HepG2 (cell line): ENCODE data around the gene ISOC2. TPM values are rescaled to one million over a fixed set of nuclear protein-coding genes. Genes with fewer than 3 reads are reported as not detected.

Experiments
- ATAC-seq: fragments of 200-7000 bp; cut with Tn5 transposase; 3 replicates; pipeline ENCODE4 v1.9.1; 2020; ENCODE audit warnings: mild to moderate bottlenecking, moderate library complexity
- BruUV-seq: library from RNA; stranded (reverse); fragments of 400-500 nt; replicated peaks from 2 replicates; lab custom pipeline; 2021; lab: Mats Ljungman, UMichigan
- CTCF ChIA-PET: fragments of 300-600 bp; formaldehyde crosslinking; extraction: SDS; loops from one replicate; lab custom pipeline; 2021; ENCODE audit warnings: low total read pairs, inconsistent platforms, low intra/inter-chr PET ratio; lab: Yijun Ruan, JAX
- POLR2A ChIA-PET: fragments of 350-600 bp; sonication (Branson Sonifier 250); formaldehyde crosslinking; loops from one replicate; lab custom pipeline; 2020; ENCODE audit warnings: antibody characterized with exemption, inconsistent platforms; lab: Yijun Ruan, JAX
- DNase-seq: peaks from one replicate; pipeline ENCODE4 v3.0.0-alpha.2; 2015; ENCODE audit warnings: low spot score
- FAIRE-seq: peaks from 3 replicates; lab custom pipeline; 2011; peaks lifted over from hg19 to GRCh38; lab: Jason Lieb, UNC
- H2AFZ ChIP-seq: one replicate; pipeline ENCODE4 v1.6.1; 2011; ENCODE audit warnings: low read length, inconsistent platforms
- H3K27ac ChIP-seq: fragments of 300-600 bp; 3 replicates; pipeline ENCODE4 v1.8.0; 2011; ENCODE audit warnings: mixed run types, mild to moderate bottlenecking, mixed read lengths, low read length, inconsistent platforms; ENCODE audit not compliant: insufficient read depth; ENCODE audit errors: extremely low read length
- H3K27me3 ChIP-seq, 2 experiments: fragments of 200-600 bp in 1 of 2; 2 replicates in 1 of 2; 3 replicates in 1 of 2; pipeline versions ENCODE4 v1.6.0 to v1.8.0; 2011; ENCODE audit warnings: low read length in 2 of 2, mild to moderate bottlenecking in 2 of 2, moderate library complexity in 2 of 2, inconsistent platforms in 1 of 2; ENCODE audit not compliant: insufficient read depth in 2 of 2, control insufficient read depth in 1 of 2
- H3K36me3 ChIP-seq, 2 experiments: fragments of 200-600 bp in 1 of 2; replicated peaks in 1 of 2; 2 replicates in 1 of 2; 3 replicates in 1 of 2; pipeline versions ENCODE4 v1.5.1 to v1.8.0; 2011; ENCODE audit warnings: low read length in 2 of 2, inconsistent platforms in 1 of 2; ENCODE audit not compliant: insufficient read depth in 2 of 2, control insufficient read depth in 1 of 2
- H3K4me1 ChIP-seq: 2 replicates; pipeline ENCODE4 v1.5.1; 2012; ENCODE audit warnings: low read length, inconsistent platforms; ENCODE audit not compliant: insufficient read depth
- H3K4me2 ChIP-seq: 2 replicates; pipeline ENCODE4 v1.6.0; 2011; ENCODE audit warnings: low read depth, low read length, inconsistent platforms
- H3K4me3 ChIP-seq, 3 experiments: fragments of 200-600 bp in 1 of 3; sonication (generic), shearing (Covaris generic) in 1 of 3; replicated peaks in 1 of 3; 2 replicates each; pipeline ENCODE4 v1.5.1; 2011 to 2016; ENCODE audit warnings: low read length in 3 of 3, inconsistent platforms in 2 of 3, low read depth in 2 of 3, mild to moderate bottlenecking in 2 of 3, control low read depth in 1 of 3, mixed read lengths in 1 of 3; ENCODE audit not compliant: insufficient read depth in 1 of 3
- H3K79me2 ChIP-seq: one replicate; pipeline ENCODE4 v1.6.1; 2011; ENCODE audit warnings: low read length, inconsistent platforms; ENCODE audit not compliant: insufficient read depth
- H3K9ac ChIP-seq: 2 replicates; pipeline ENCODE4 v1.6.0; 2011; ENCODE audit warnings: mild to moderate bottlenecking, low read depth, low read length, inconsistent platforms; ENCODE audit not compliant: insufficient read depth
- H3K9me3 ChIP-seq: 2 replicates; pipeline ENCODE4 v1.5.1; 2012; ENCODE audit warnings: mild to moderate bottlenecking, low read length
- H4K20me1 ChIP-seq: 2 replicates; pipeline ENCODE4 v1.6.0; 2011; ENCODE audit warnings: inconsistent platforms, mild to moderate bottlenecking, low read length, moderate library complexity; ENCODE audit not compliant: insufficient read depth
- ELF3 ChIP-seq: IDR thresholded peaks from 2 replicates; pipeline ENCODE4 v1.6.1; 2016; ENCODE audit warnings: missing genetic modification reagents, missing compliant biosample characterization
- WIZ ChIP-seq: sonication (generic); formaldehyde crosslinking; IDR thresholded peaks from 2 replicates; pipeline ENCODE4 v1.5.1; 2020; ENCODE audit warnings: mild to moderate bottlenecking, missing genetic modification reagents
- WGBS: methylation state at CpG from one replicate; pipeline ENCODE4 v1.1.6; 2017; ENCODE audit warnings: low lambda C conversion rate; 5-methylcytosine and 5-hydroxymethylcytosine counted together
- in situ Hi-C: cut with HindIII; loops from 2 replicates; pipeline ENCODE4 v1.10.0; 2017; ENCODE audit warnings: low pct_unique_long_range_greater_than_20kb; ENCODE audit not compliant: extremely low pct_ligation_motif_present
- intact Hi-C: fragments of 100-400 bp; cut with micrococcal nuclease; formaldehyde crosslinking; loops from one replicate; pipeline ENCODE4 v1.10.0; 2022; ENCODE audit not compliant: unreplicated experiment
- polyA plus RNA-seq, 8 experiments: library from polyadenylated mRNA; depleted of rRNA in 3 of 8; stranded (reverse) in 7 of 8; unstranded in 1 of 8; fragments of >200 nt; fragmentation: Illumina TruSeq in 4 of 8; extraction: Trizol in 4 of 8; gene quantifications; 2 replicates each; pipeline versions ENCODE4 v1.2.1 to v1.2.3, GENCODE V29; 2011 to 2016; ENCODE audit warnings: low read depth in 4 of 8, missing spikeins in 1 of 8, mixed read lengths in 1 of 8; ENCODE audit not compliant: insufficient read depth in 1 of 8
- total RNA-seq, 5 experiments: library from RNA; depleted of rRNA; stranded (reverse); fragments of >200 nt; fragmentation: Illumina TruSeq; extraction: Trizol; gene quantifications; 2 replicates each; pipeline ENCODE4 v1.2.3, GENCODE V29; 2016; ENCODE audit warnings: low read depth in 1 of 5

The ISOC2 gene
- total and polyA plus RNA-seq, 2 of the 13 experiments (the other 11 are each of a cell fraction or from before 2014, with no cell fraction given) = 76.8 to 105 TPM

- ATAC-seq (no peak), DNase-seq (no peak), FAIRE-seq (no peak)
- Histone ChIP-seq H3K27me3 (peaks cover 2 to 22% of the 10 kb centered on the region in 2 experiments; a peak in 4 of 5 replicates), H3K9ac (no peak overlapping the region), H3K79me2 (no peaks in the 10 kb centered on the region), H3K9me3 (no peaks in the 10 kb centered on the region), H3K4me2 (no peak overlapping the region), H2AFZ (no peak overlapping the region), H3K4me3 (no peak overlapping the region), H3K27ac (no peak overlapping the region), H4K20me1 (no peaks in the 10 kb centered on the region), H3K4me1 (peaks cover 17% of the 10 kb centered on the region), H3K36me3 (no peaks in the 10 kb centered on the region)
- intact Hi-C loops = no loop called here
- ChIA-PET CTCF (no interaction called here), POLR2A (interaction anchor here (1.1 to 1.3 kb wide), 2 partner anchors 46 to 116 kb away, joined by 3 read pairs; partner anchors contain the start of genes ISOC2 and ZNF784)
- BruUV-seq = no TSS peak
- 5% methylated on average over 10 of the region's 10 CpGs for WGBS
- in situ Hi-C loops = no loop called here
- TF ChIP-seq WIZ (CRISPR knock-in tag) = no peak
Measured at GRCh38 chr19:55508120-55508519, 46.7 kb upstream of the ISOC2 start.

GRCh38 chr19:55504981-55505380 is 43.5 kb upstream of the ISOC2 start:
- Histone ChIP-seq H3K27ac (no peak overlapping the region), H4K20me1 (no peaks in the 10 kb centered on the region), H3K9ac (no peak overlapping the region), H3K9me3 (no peaks in the 10 kb centered on the region), H3K27me3 (peaks cover 1 to 29% of the 10 kb centered on the region in 2 experiments; a peak in 4 of 5 replicates), H3K36me3 (no peaks in the 10 kb centered on the region), H3K79me2 (no peaks in the 10 kb centered on the region), H2AFZ (no peak overlapping the region), H3K4me3 (no peak overlapping the region), H3K4me1 (peaks cover 20% of the 10 kb centered on the region)
- CTCF ChIA-PET = interaction anchor here (2.0 kb wide), 1 partner anchor 37 kb away, joined by 24 read pairs; no protein-coding TSS in a partner anchor
- FAIRE-seq (no peak), ATAC-seq (no peak), DNase-seq (no peak)
- no TSS peak for BruUV-seq
- POLR2A ChIA-PET = interaction anchor here (0.9 to 1.9 kb wide), 3 partner anchors 11 to 97 kb away, joined by 3 to 10 read pairs (median 5); partner anchors contain the start of genes FIZ1 and ZNF524
- in situ Hi-C loops (no loop called here), intact Hi-C loops (no loop called here)
- no peak for TF ChIP-seq ELF3 (CRISPR knock-in tag)
- TF ChIP-seq, all 625 proteins: peak for 0
- 27% methylated on average over 11 of the region's 11 CpGs for WGBS
- no peak overlapping the region for H3K4me2 ChIP-seq
